Mesendoderm (in vitro differentiated cells): ENCODE measurements around the gene HSD11B1.

Source experiments
- DNase-seq: peaks from one replicate; pipeline ENCODE4 v3.0.0; 2013
- H2AK5ac ChIP-seq: 2 replicates; pipeline ENCODE4 v1.6.1; 2013; ENCODE audit warnings: low read length, inconsistent platforms
- H2BK120ac ChIP-seq: 2 replicates; pipeline ENCODE4 v1.6.1; 2013; ENCODE audit warnings: low read depth, mild to moderate bottlenecking, low read length, moderate library complexity, mixed read lengths
- H2BK15ac ChIP-seq: replicated peaks from 2 replicates; pipeline ENCODE4 v1.6.1; 2013; ENCODE audit warnings: low read depth, mild to moderate bottlenecking, moderate library complexity
- H2BK5ac ChIP-seq: 2 replicates; pipeline ENCODE4 v1.6.1; 2013; ENCODE audit warnings: low read length, inconsistent platforms
- H3K18ac ChIP-seq: 2 replicates; pipeline ENCODE4 v1.6.1; 2013; ENCODE audit warnings: mild to moderate bottlenecking, low read length, mixed read lengths
- H3K23ac ChIP-seq: one replicate; pipeline ENCODE4 v1.6.1; 2013; ENCODE audit warnings: low read length
- H3K27ac ChIP-seq: 2 replicates; pipeline ENCODE4 v1.5.1; 2013; ENCODE audit warnings: low read depth, mild to moderate bottlenecking, inconsistent platforms, low read length, moderate library complexity
- H3K27me3 ChIP-seq: 2 replicates; pipeline ENCODE4 v1.6.1; 2013; ENCODE audit warnings: low read length, control low read depth, mild to moderate bottlenecking, inconsistent platforms; ENCODE audit not compliant: insufficient read depth, poor library complexity
- H3K36me3 ChIP-seq: 2 replicates; pipeline ENCODE4 v1.6.1; 2013; ENCODE audit warnings: low read length, inconsistent platforms; ENCODE audit not compliant: control insufficient read depth, insufficient read depth
- H3K4ac ChIP-seq: one replicate; pipeline ENCODE4 v1.6.1; 2013; ENCODE audit warnings: low read depth, mild to moderate bottlenecking, low read length, moderate library complexity
- H3K4me1 ChIP-seq: 2 replicates; pipeline ENCODE4 v1.6.1; 2013; ENCODE audit warnings: low read depth, low read length, inconsistent platforms; ENCODE audit not compliant: control insufficient read depth
- H3K4me2 ChIP-seq: 2 replicates; pipeline ENCODE4 v1.6.1; 2013; ENCODE audit warnings: low read length
- H3K4me3 ChIP-seq: 2 replicates; pipeline ENCODE4 v1.5.1; 2013; ENCODE audit warnings: mild to moderate bottlenecking, low read length
- H3K56ac ChIP-seq: one replicate; pipeline ENCODE4 v1.6.1; 2013; ENCODE audit warnings: low read length
- H3K79me1 ChIP-seq: 2 replicates; pipeline ENCODE4 v1.6.1; 2013; ENCODE audit warnings: low read length, inconsistent platforms
- H3K79me2 ChIP-seq: 2 replicates; pipeline ENCODE4 v1.6.1; 2013; ENCODE audit warnings: mild to moderate bottlenecking, low read length; ENCODE audit not compliant: control insufficient read depth, insufficient read depth
- H3K9ac ChIP-seq: 2 replicates; pipeline ENCODE4 v1.6.1; 2013; ENCODE audit warnings: low read length, inconsistent platforms
- H4K5ac ChIP-seq: one replicate; pipeline ENCODE4 v1.6.1; 2013; ENCODE audit warnings: low read length
- H4K8ac ChIP-seq: one replicate; pipeline ENCODE4 v1.6.1; 2013; ENCODE audit warnings: low read depth, mild to moderate bottlenecking, control low read depth, low read length, moderate library complexity
- WGBS: extraction: QIAGEN DNeasy Blood & Tissue Kit; methylation state at CpG from one replicate; pipeline ENCODE4 v1.1.7; 2013; ENCODE audit warnings: low lambda C conversion rate, missing lambda C conversion rate; ENCODE audit not compliant: insufficient coverage; ENCODE audit errors: extremely low coverage; 5-methylcytosine and 5-hydroxymethylcytosine counted together

HSD11B1 gene

GRCh38 chr1:209751627-209752231, 47.1 kb downstream of the HSD11B1 start:
- H3K79me1 ChIP-seq, result no peaks in the 10 kb centered on the region
- H2BK120ac ChIP-seq, result no peak overlapping the region
- no peaks in the 10 kb centered on the region for H3K79me2 ChIP-seq
- no peak overlapping the region for H3K4me3 ChIP-seq
- no peak for DNase-seq
- no peak overlapping the region for H2BK5ac ChIP-seq
- no peak overlapping the region for H3K18ac ChIP-seq
- H4K5ac ChIP-seq, result no peak overlapping the region
- no peak overlapping the region for H2BK15ac ChIP-seq
- no peaks in the 10 kb centered on the region for H3K27me3 ChIP-seq
- no peak overlapping the region for H3K23ac ChIP-seq
- no peak overlapping the region for H3K56ac ChIP-seq
- no peak overlapping the region for H3K9ac ChIP-seq
- no peak overlapping the region for H3K27ac ChIP-seq
- no peak overlapping the region for H4K8ac ChIP-seq
- WGBS, result no CpG with 5 or more reads among the region's 5 CpGs
- H2AK5ac ChIP-seq, result no peak overlapping the region
- no peaks in the 10 kb centered on the region for H3K36me3 ChIP-seq
- no peak overlapping the region for H3K4me2 ChIP-seq
- H3K4me1 ChIP-seq, result no peaks in the 10 kb centered on the region
- no peak overlapping the region for H3K4ac ChIP-seq

GRCh38 chr1:209752890-209753289, 48.2 kb downstream of the HSD11B1 start:
- Histone ChIP-seq H2BK120ac (no peak overlapping the region), H3K4me2 (no peak overlapping the region), H3K56ac (no peak overlapping the region), H2AK5ac (no peak overlapping the region), H3K4me1 (no peaks in the 10 kb centered on the region), H2BK15ac (no peak overlapping the region), H3K79me2 (no peaks in the 10 kb centered on the region), H4K8ac (no peak overlapping the region), H2BK5ac (no peak overlapping the region), H3K23ac (no peak overlapping the region), H3K36me3 (no peaks in the 10 kb centered on the region), H3K79me1 (no peaks in the 10 kb centered on the region), H3K9ac (no peak overlapping the region), H4K5ac (no peak overlapping the region), H3K27ac (no peak overlapping the region), H3K4ac (no peak overlapping the region), H3K4me3 (no peak overlapping the region), H3K18ac (no peak overlapping the region), H3K27me3 (no peaks in the 10 kb centered on the region)
- no CpG with 5 or more reads among the region's 3 CpGs for WGBS
- no peak for DNase-seq

- Histone ChIP-seq H3K56ac (no peak overlapping the region), H2AK5ac (no peak overlapping the region), H3K18ac (no peak overlapping the region), H3K23ac (no peak overlapping the region), H4K5ac (no peak overlapping the region), H3K4me3 (no peak overlapping the region), H3K79me1 (no peaks in the 10 kb centered on the region), H2BK120ac (no peak overlapping the region), H2BK15ac (no peak overlapping the region), H3K4ac (no peak overlapping the region), H3K79me2 (no peaks in the 10 kb centered on the region), H3K4me1 (no peaks in the 10 kb centered on the region), H3K9ac (no peak overlapping the region), H4K8ac (no peak overlapping the region), H2BK5ac (no peak overlapping the region), H3K27me3 (no peaks in the 10 kb centered on the region), H3K36me3 (no peaks in the 10 kb centered on the region), H3K27ac (no peak overlapping the region), H3K4me2 (no peak overlapping the region)
- no CpG with 5 or more reads among the region's 1 CpG for WGBS
- no peak for DNase-seq
Measured at GRCh38 chr1:209755256-209755655, 50.6 kb downstream of the HSD11B1 start.

- no peaks in the 10 kb centered on the region for H3K27me3 ChIP-seq
- H3K4me3 ChIP-seq, result no peak within 1 kb of the TSS
- no peak within 1 kb of the TSS for H4K8ac ChIP-seq
- no peaks in the 10 kb centered on the region for H3K36me3 ChIP-seq
- no peak for DNase-seq
- WGBS, result no CpG with 5 or more reads among the region's 10 CpGs
- H2BK120ac ChIP-seq, result no peak within 1 kb of the TSS
- H3K18ac ChIP-seq, result no peak within 1 kb of the TSS
- no peak within 1 kb of the TSS for H3K56ac ChIP-seq
- H3K4ac ChIP-seq, result no peak within 1 kb of the TSS
- H3K79me2 ChIP-seq, result no peaks in the 10 kb centered on the region
- no peaks in the 10 kb centered on the region for H3K4me1 ChIP-seq
- H3K4me2 ChIP-seq, result no peak within 1 kb of the TSS
- no peak within 1 kb of the TSS for H3K9ac ChIP-seq
- no peak within 1 kb of the TSS for H2AK5ac ChIP-seq
- no peak within 1 kb of the TSS for H2BK5ac ChIP-seq
- H3K79me1 ChIP-seq, result no peaks in the 10 kb centered on the region
- no peak within 1 kb of the TSS for H3K27ac ChIP-seq
- no peak within 1 kb of the TSS for H4K5ac ChIP-seq
- no peak within 1 kb of the TSS for H2BK15ac ChIP-seq
- no peak within 1 kb of the TSS for H3K23ac ChIP-seq
Measured at GRCh38 chr1:209755926-209756614, 51.4 kb downstream of the HSD11B1 start, which contains the start of gene TRAF3IP3. TSS of gene TRAF3IP3 (plus strand) at chr1:209756053. CDS start at chr1:209760040, 3,987 bp downstream.

GRCh38 chr1:209756615-209757445, 52.2 kb downstream of the HSD11B1 start:
- Histone ChIP-seq H2BK120ac (no peak overlapping the region), H3K36me3 (no peaks in the 10 kb centered on the region), H2AK5ac (no peak overlapping the region), H3K4ac (no peak overlapping the region), H2BK5ac (no peak overlapping the region), H3K56ac (no peak overlapping the region), H3K18ac (no peak overlapping the region), H3K23ac (no peak overlapping the region), H3K79me2 (no peaks in the 10 kb centered on the region), H4K8ac (no peak overlapping the region), H3K27me3 (no peaks in the 10 kb centered on the region), H3K9ac (no peak overlapping the region), H3K4me1 (no peaks in the 10 kb centered on the region), H3K4me2 (no peak overlapping the region), H2BK15ac (no peak overlapping the region), H3K27ac (no peak overlapping the region), H3K79me1 (no peaks in the 10 kb centered on the region), H4K5ac (no peak overlapping the region), H3K4me3 (no peak overlapping the region)
- DNase-seq, result no peak
- no CpG with 5 or more reads among the region's 5 CpGs for WGBS
